Putamen (tissue), 1 donor: Measurements from ENCODE around the gene REEP1.
"Not testable (repeated sequence)": the region's sequence is repeated elsewhere in the genome, so short reads cannot be mapped to it uniquely, and the experiment has no call there.

Experiments
- DNase-seq: peaks from one replicate; pipeline ENCODE4 v3.0.0-alpha.2; 2016; ENCODE audit warnings: low spot score

Gene REEP1

DNA sequence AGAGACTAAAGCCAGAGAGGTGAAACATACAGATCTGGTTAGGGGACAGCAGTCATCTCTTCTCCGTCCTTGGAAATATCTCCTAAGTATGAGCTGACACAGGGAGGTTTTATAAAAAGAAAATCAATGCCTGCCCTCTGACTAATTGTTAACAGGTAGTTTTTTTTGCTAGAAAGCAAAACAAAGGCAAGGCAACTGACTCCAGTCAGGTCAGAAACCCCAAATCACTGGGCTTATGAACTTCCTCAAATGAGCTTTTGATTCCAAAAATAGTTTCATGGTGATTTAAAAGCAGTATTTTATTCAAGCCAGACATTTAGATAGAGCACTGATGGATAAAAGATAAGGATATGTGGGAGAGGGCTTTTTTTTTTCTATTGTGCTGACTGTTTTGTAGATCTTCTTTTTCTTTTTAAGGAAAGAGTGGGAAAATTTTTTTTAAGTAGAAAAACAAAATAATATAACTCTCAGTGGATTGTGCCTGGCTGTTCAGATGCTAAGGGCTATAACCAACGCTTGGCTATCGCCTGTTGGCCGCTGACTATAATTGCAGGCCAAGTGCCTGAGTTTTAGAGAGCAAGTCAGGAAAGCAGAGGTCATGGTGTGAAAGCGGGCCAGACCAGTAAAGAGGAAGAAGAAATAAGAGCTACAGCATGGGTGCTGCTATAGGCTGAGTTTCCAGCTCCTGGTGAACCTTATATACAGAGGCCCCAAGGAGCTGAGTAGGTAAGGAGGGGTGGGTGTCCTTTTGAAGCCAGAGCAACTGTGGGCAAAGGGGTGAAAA, 93.3 kb downstream of the REEP1 start:
- DNase-seq: no peak

DNA sequence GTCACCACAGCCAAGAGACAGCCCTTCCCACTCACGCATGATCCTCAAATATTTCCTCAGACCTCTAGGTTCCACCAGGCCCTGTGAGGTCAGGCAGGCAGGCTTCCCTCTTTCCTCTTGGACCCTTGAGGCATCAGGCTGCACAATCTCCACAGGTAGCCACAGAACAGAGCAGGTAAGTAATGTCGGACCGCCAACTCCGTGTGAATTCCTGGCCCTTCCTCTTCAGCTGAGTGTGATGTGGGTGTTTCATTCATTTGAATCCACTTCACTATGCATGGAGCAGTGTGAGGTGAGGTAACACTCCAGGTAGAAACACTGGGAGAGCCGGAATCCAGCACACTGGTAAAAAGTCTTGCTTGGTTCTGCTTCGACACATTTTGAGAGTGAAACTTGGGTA, 94.2 kb downstream of the REEP1 start:
- DNase-seq: no peak

DNA sequence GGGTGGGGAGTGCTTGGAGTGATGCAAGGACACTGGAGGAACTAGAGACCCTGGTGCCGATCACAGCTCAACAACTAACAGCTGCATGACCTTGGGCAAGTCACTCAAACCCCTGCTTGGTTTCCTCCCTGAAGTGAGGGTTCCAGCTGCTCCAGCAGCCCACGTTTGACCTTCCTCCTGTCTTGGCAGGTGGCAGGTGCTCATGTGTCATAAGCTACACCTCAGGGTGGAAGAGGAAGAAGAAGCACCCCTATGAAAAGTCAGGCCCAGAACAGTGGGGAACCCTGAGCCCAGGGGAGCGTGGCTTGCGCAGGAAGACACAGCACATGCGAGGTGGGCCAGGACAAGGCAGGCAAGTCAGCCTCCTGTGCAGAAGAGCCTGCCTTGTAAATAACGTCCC, 95.8 kb downstream of the REEP1 start:
- DNase-seq: no peak

DNA sequence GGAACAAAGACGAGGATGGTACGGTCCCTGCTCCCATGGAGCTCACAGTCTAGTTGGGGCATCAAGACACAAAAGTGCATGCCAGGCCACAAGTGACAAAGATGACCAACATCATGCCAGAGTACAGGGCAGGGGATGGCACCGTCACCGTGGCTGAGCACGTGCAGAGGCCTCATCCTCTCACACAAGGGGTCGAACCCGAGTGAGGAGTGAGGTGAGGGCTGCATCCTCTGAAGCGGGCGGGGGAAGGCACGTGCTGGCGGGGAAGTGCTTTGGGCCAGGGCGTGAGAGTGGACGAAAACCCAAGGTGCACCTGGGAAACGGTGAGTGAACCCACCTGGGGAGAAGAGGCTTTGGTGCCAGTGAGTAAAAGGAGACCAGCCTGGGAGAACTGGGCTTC, 97.2 kb downstream of the REEP1 start:
- DNase-seq: no peak

DNA sequence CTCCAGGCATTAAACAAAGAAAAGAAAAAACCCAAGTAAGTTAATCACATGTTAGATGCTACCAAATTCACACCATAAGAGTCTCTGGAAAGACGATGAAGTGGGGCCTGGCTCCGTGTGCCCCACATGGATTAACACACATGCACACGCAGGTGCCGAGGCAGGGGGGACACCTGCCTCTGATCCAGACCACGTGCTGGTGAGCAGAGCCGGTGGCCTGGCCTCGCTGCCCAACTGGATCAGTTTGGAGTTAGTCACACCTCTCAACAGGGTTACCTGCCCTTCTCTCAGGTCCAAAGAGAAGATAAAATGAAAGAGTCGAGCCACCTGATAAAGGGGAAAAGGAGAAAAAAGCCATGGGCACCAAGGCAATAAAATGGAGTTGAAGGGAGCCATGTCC, 97.7 kb downstream of the REEP1 start:
- DNase-seq: no peak

DNA sequence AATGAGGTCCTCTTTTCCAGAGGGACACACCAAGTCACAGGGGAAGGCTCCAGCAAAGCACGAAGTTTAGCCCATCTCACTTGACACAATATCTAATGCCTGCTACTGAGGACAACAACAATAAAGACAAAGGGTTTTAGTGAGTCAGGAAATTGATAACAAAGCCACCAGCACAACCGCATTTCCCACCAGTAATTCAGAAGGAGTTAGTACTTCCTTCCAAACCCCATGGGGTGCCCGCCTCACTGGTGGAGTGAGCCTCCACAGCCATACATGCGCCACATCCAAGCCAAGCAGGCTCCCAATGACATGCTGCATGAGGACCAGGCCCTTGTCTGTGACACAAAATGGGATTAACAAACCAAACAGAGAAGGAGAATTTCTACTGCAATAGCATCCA, 98.1 kb downstream of the REEP1 start:
- DNase-seq: no peak

DNA sequence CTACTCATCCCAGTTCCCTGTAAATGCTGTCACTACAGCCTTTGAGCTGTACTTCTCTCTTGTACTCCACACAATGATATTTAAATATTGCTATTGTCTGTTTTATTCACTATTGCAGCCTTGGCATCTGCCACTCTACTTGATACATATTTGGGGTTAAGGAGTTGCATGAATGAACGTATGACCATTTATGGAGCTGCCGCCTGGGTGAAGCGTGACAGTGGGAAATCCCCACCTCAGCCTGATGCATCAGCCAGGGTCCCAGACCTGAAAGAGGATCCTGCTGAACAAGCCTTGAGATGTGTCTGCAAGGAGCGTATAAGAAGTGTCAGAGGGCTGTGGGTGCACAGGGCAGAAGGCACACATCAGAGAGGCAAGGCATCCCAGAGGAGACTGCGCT, 99.1 kb downstream of the REEP1 start:
- no peak for DNase-seq

DNA sequence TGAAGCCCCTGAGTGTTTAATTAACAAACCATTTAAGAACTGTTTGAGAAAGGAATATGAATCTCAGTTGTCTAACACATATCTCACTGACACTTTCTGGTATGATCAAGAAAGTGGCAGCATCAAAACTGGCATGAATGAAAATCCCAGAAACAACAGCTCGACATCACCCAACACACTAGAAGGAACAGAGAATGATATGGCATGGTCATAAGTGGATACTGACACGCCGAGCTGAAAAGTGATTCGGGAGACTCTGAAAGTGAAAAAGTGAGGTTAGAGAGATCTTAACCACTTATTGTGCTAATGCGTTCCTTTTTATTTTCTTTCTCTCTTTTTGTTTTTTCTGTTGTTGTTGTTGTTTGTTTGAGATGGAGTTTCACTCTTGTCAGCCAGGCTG, 100.3 kb downstream of the REEP1 start:
- DNase-seq: no peak

DNA sequence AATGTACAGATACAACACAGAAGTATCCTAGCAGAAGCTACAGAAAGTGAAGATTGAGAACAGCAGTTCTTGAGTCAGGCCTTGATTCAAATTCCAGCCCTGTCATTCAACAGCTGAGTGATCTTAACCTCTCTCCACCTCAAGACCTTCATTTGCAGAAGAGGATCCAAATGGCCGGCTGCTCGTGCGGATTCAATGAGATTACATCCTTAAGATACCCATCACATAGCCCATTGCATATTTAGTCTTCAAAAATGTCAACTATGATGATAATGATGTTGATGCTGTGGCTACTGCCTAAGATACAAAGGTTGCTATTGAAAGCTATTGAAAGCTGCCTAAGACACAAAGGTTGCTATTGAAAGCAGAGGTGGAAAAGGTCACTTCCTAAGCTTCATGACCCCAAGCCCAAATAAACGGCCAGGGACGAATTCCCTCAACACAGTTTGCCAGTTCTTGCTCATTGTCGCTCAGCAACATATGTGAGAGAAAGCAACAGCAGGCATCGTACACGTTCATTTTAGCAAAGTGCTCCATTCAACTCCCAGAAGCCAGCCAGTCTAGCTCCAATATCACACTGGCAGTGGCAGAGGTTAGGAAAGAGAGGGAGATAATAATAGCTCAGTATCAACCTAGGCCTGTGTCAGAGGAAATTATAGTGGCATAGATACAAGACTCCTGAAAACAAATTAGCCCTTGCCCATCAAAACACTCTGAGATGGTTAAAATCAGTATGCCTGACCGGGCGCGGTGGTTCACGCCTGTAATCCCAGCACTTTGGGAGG, 102.0 kb downstream of the REEP1 start:
- DNase-seq: no peak

DNA sequence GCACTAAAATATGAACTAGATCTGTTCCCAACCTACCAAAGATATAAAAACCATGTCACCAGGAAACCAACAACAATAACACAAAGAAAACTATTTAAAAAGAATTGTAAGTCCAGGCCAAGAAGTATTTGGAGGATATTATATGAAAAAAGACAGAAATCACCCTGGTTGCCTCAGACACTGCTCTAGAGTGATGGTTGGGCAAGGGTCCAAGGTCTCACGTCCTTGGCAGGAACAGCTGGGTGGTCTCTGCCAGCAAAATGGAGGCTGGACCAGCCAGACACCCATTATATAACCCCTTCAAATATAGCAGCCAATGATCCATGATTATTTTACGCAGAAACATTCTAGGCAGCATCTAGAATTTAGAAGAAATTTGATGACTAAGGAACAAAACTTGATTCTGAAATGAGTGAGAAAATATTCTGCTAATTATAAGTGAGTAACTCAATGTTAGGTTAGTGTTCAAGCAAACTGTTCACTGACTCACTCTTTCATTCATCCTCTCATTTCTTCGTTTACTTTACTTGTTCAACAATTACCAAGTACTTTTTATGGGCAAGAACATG, 102.8 kb downstream of the REEP1 start:
- no peak for DNase-seq

DNA sequence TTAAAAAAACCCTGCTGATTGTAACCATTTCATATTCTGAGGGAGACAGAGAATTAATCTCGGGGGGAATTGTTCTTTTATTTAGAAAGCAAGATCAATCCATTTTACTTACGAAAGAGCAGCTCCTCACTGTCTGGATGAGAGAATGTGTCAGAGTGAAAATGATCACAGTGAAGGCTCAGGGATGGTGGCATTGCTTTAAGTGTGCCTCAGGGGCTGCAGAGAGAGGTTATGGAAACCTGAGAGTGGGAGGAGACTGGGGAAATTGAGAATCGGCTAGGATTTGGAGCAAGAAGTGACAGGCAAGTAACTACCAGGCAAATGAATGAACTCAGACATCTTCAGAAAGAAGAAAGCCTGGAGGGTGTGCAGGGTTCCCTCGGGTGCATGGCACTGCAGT, 104.0 kb downstream of the REEP1 start:
- DNase-seq: no peak

DNA sequence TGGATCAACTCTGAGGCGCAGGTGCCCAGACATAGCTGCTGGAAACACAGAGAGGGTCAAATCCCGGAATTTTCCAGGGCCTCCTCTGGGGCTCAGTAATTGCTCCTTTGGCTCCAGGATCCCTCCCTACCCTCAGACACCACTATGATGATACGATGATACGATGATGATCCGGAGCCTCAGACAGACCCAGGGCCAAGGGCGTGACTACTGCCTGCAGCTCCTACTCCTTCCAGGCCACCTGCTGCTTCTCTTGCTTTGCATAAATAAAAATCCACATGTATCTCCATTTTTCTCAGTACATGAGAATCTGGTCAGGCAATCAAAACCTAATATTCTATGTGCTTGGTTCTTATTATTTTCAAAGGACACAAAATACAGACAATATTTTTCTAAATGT, 104.5 kb downstream of the REEP1 start:
- no peak for DNase-seq

DNA sequence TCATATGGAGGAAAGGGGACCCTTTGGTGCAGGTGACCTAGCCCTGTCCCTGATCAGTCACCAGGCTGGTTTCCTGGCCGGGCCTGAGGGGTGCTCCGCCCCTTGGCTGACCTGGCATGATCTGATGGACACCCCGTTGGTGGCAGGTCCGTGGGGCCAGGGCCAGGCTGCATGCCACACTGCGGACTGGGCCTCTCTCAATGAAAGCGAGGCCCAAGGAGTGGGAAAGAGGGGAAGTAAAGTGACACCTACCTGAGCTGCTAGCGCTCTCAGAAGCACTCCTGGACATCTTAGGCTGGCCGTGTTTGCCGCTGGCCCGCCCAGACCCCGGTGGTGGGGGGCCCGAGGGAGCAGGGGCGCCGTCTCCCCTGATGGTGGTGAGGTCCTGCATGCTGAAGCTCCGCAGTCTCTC, 105.0 kb downstream of the REEP1 start:
- DNase-seq: no peak

DNA sequence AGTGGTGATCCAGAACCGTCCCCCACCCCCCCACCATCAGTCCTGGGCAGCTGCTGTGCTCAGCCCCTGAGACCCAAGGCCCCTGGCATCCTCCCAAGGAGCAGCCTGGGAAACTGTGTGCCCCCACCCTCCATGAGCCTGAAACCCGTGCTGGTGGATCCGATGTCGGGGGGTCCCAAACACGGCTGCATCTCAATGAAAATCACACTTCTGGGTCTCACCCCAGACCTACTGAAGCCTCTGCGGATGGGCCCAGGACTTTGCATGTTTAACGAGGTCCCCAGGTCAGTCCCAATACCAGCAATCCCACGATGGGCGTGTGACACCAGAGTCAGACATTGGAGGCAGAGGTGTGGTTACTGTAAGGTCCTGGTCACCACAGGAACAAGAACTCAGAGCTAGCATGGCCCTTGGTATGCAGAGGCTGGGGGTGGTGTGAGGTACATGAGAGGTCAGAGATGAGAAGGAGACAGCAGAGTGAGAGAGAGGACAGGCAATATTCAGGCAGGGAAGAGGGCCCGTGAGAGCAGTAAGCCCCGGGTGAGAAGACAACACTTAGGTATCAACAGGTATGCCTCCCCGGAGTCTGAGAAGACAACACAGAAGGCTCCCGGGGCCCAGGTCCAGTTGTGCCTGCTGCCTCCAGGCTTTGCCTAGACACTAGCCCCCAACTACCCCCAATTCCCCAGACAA, 105.6 kb downstream of the REEP1 start:
- DNase-seq: no peak

DNA sequence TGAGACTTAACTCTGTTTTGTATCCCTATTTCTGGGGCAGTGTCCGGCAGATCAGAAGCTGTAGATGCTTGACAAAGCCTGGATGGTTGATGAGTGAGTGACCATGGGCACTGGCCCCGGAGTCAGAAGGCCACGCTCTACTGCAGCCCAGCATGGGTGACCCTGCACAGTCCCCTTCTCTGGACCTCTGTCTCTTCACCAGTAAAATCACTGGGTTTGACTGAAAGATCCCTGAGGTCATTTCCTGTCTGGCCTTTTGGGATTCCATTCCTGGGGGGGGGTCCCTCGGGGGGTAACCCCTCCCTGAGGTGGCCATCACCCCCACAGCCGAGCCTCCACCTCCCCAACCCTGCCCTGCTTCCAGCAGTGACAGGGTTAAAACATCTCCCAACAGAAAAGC, 106.5 kb downstream of the REEP1 start:
- no peak for DNase-seq

DNA sequence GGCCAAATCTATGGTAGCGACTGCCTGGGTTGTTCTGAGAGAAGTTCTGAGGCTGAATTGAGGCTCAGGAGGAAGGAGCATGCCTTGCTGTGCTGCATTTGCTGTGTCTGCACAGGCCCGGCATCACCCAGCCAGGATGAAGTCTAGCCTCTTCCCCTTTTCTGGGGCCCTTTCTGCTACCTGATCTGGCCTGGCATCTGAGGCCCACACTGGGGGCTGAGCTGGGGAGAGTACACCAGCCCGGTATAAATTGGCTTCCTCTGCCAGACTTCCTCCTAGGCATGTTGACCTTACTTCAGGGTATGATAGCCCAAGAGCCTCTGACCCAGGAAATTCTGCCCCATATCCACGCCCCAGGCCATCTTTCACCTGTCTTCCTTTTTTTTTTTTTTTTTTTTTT, 108.2 kb downstream of the REEP1 start:
- no peak for DNase-seq

DNA sequence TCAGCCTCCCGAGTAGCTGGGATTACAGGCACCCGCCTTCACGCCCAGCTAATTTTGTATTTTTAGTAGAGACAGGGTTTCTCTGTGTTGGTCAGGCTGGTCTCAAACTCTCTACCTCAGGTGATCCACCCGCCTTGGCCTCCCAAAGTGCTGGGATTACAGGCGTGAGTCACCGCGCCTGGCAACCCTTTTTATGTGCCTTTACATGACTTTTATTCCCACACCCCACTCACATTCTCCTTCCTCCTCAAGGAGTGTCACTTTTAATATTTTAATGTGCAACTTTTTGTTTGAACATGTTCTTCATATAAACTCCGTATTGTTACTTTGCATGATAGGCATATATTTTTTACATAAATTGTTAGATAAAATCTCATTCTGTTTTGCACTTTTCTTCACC, 108.9 kb downstream of the REEP1 start:
- not testable (repeated sequence) for DNase-seq

DNA sequence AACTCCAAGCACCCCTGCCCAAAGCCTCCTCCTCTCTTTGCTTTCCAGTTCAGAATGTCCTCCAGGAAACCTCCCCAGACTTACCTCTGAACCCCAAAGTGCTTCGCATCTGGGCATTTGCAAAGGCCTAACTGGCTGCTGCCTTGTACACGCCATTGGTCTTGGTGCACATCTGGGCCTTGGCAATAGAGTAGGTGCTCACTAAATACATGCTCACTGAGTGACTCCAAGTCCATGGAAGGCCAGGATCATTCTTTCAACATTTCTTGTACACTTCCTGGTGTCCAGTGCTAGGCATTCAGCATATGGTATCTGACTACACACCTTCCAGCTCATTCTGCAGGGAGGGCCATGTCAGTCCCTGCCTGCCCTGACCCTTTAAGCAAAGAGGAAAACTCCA, 109.7 kb downstream of the REEP1 start:
- DNase-seq: no peak

DNA sequence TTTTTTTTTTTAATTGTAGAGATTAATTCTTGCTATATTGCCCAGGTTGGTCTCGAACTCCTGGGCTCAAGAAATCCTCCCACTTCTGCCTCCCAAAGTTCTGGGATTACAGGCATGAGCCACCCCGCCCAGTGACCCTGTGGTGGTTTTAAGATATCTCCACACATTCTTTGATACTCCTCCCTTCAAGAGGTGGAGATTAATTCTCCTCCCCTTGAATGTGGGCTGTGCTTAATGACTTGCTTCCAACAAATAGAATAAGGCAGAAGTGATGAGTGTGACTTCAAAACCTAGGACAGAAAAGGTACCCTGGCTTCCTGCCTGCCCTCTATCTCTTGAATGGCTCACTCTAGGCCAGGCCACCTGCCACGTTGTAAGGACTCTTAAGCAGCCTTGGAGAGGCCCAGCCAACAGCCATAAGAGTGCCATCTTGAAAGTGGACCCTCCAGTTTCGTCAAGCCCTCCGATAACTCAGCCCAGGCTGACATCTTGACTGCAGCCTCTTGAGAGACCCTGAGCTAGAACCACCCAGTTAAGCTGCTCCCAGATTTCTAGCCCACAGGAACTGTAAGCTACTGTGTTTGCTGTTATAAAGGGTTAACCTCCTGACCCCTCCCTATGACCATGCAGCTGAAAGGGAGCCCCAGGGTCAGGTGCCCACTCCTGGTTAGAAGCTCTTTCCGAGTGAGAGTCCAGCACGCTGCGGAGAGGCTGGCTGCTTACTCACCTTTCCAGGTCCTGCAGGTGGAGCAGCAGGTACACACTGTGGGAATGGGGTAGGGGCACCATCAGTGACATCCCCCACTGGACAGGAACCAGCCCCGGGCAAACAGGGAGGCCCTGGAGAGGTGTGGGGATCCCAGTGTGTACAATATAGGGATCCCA, 110.5 kb downstream of the REEP1 start:
- no peak for DNase-seq

DNA sequence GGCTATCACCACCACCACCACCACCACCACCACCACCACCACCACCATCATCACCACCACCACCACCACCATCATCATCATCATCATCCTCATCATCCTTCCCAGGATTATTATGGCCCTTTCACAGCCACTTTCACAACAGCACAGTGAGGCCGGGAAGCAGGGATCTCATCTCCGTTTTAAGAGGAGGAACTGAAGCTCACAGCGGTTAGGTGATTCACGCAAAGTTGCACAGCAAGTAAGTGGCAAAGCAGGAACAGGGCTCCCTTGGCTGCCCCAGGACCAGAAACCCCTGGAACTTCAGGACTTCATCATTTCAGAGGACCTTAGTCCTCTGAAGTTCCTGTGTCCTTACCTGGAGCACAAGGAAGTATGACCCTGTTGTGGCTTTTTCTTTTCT, 111.4 kb downstream of the REEP1 start:
- no peak for DNase-seq

DNA sequence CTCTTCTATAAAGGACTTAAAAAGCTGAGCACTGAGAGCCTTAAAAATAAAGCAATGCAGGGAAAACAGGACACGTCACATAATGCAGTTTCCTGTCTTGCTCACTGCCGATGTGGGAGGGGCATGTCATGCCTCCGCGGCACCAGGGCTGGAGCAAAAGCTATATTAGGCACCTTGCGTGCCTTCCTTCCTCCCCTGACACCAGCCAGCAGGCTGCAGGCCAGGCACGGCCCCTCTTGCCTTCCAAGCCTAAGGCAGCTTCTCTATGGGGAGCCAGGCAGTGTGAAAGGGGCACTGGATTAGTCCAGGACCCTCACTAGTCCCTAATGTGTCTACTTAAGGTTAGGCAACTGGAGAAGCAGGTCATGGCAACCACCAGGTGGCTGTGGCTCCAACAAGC, 111.8 kb downstream of the REEP1 start:
- DNase-seq: peak; percentile 71
